Activated naive CD8-positive, alpha-beta T cell treated with anti-CD3 and anti-CD28 coated beads, Interleukin-2, amount 50 U/mL, for 24 hours (primary cell): ENCODE data around the gene PCLO.

Experiments used
- ATAC-seq: fragments of 150-1000 bp; cut with Tn5 transposase; one replicate; pipeline ENCODE4 v1.10.0; 2021
- DNase-seq: peaks from one replicate; pipeline ENCODE4 v3.0.0; 2021
- H3K27ac Mint-ChIP-seq: one replicate; pipeline ENCODE4 v1.8.0; 2021; ENCODE audit warnings: mild to moderate bottlenecking, mixed read lengths
- H3K27me3 Mint-ChIP-seq: one replicate; pipeline ENCODE4 v1.8.0; 2021; ENCODE audit warnings: mixed read lengths
- H3K36me3 Mint-ChIP-seq: one replicate; pipeline ENCODE4 v1.8.0; 2021; ENCODE audit warnings: low read depth, mixed read lengths
- H3K4me1 Mint-ChIP-seq: one replicate; pipeline ENCODE4 v1.8.0; 2021; ENCODE audit warnings: mixed read lengths
- H3K4me3 Mint-ChIP-seq: one replicate; pipeline ENCODE4 v1.8.0; 2021; ENCODE audit warnings: mild to moderate bottlenecking, moderate library complexity, mixed read lengths
- H3K9me3 Mint-ChIP-seq: one replicate; pipeline ENCODE4 v1.8.0; 2021; ENCODE audit warnings: mixed read lengths

Gene PCLO

GRCh38 chr7:83156006-83156405, 6.7 kb downstream of the PCLO start:
- H3K27ac Mint-ChIP-seq: no peak overlapping the region
- DNase-seq: no peak
- ATAC-seq: no peak
- H3K27me3 Mint-ChIP-seq: peaks cover 2% of the 10 kb centered on the region
- no peaks in the 10 kb centered on the region for H3K4me1 Mint-ChIP-seq
- H3K9me3 Mint-ChIP-seq: no peaks in the 10 kb centered on the region
- H3K4me3 Mint-ChIP-seq: no peak overlapping the region
- H3K36me3 Mint-ChIP-seq: no peaks in the 10 kb centered on the region

GRCh38 chr7:83155407-83155806, 7.3 kb downstream of the PCLO start:
- Mint-ChIP-seq H3K27me3 (no peaks in the 10 kb centered on the region), H3K27ac (no peak overlapping the region), H3K9me3 (no peaks in the 10 kb centered on the region), H3K4me1 (no peaks in the 10 kb centered on the region), H3K4me3 (no peak overlapping the region), H3K36me3 (no peaks in the 10 kb centered on the region)
- DNase-seq (no peak), ATAC-seq (no peak)

DNA sequence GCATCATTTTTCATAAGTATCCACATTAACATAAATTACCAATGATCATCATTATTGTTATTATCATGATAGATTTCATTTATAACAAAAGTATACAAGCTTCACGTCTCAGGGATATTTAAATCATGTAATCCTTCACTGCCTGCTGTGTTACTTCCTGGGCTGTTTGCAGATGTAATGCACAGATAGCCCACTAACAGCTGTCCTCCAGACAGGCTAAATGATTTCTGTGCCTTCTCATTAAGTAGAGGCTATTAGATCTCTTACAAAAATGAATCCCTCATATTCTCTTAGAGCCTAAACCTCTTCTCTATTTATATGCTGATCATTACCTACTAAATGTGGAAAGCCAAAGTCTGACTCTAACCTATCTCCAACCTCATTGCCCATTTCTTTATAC, 9.3 kb downstream of the PCLO start:
- no peaks in the 10 kb centered on the region for H3K27me3 Mint-ChIP-seq
- ATAC-seq: no peak

DNA sequence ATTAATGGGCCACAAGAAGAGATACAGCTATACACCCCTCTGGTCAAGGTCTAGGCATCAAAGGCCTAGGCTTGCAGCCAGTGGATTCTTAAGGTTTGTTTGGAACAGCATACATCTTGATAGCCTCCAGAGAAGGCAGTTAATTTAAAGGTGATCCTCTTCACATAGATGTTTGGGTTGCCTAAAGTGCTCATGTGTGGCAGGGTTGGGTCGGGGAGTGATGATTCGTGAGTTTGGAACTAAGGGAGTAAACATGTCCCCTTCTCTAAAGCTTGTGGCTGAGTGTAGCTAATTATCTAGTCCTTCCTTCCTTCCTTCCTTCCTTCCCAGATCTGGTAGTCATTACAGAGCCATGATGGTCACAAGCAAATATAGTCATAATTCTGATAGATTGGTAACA, 12.4 kb downstream of the PCLO start:
- DNase-seq: no peak
- Mint-ChIP-seq H3K9me3 (no peaks in the 10 kb centered on the region), H3K4me1 (no peaks in the 10 kb centered on the region), H3K27ac (no peak overlapping the region), H3K36me3 (no peaks in the 10 kb centered on the region), H3K4me3 (no peak overlapping the region), H3K27me3 (no peaks in the 10 kb centered on the region)
- no peak for ATAC-seq

More for the DNA sequence above, 9.3 kb downstream of the PCLO start:
- H3K36me3 Mint-ChIP-seq: no peaks in the 10 kb centered on the region
- no peak for DNase-seq
- H3K4me1 Mint-ChIP-seq: no peaks in the 10 kb centered on the region
- H3K27ac Mint-ChIP-seq: no peak overlapping the region
- no peak overlapping the region for H3K4me3 Mint-ChIP-seq
- H3K9me3 Mint-ChIP-seq: no peaks in the 10 kb centered on the region

- Mint-ChIP-seq H3K27me3 (no peaks in the 10 kb centered on the region), H3K36me3 (no peaks in the 10 kb centered on the region), H3K27ac (no peak overlapping the region), H3K9me3 (no peaks in the 10 kb centered on the region), H3K4me3 (no peak overlapping the region), H3K4me1 (no peaks in the 10 kb centered on the region)
- no peak for DNase-seq
- ATAC-seq: no peak
Measured at GRCh38 chr7:83149466-83149865, 13.2 kb downstream of the PCLO start.

DNA sequence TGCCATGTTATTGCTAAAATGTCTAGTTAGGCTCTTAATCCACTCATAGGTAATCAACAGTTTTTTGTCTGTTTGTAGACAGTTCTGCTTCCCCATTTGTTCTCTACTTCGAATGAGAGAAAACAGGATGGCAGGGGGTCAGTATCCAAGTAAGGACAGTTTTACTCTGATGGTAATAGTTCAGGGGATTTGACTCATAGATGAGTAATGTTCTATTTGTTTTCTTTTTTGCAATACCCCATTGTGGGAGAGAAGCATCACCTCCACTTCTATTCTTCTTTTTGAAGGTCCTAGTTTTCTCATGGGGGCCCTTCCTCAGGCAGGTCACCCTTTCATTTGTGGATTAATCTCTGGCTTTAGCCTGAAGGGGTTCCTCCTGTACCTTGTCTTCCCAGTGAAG, 13.9 kb downstream of the PCLO start:
- Mint-ChIP-seq H3K4me1 (no peaks in the 10 kb centered on the region), H3K27ac (no peak overlapping the region), H3K27me3 (no peaks in the 10 kb centered on the region), H3K4me3 (no peak overlapping the region), H3K9me3 (no peaks in the 10 kb centered on the region), H3K36me3 (no peaks in the 10 kb centered on the region)
- DNase-seq (no peak), ATAC-seq (no peak)

DNA sequence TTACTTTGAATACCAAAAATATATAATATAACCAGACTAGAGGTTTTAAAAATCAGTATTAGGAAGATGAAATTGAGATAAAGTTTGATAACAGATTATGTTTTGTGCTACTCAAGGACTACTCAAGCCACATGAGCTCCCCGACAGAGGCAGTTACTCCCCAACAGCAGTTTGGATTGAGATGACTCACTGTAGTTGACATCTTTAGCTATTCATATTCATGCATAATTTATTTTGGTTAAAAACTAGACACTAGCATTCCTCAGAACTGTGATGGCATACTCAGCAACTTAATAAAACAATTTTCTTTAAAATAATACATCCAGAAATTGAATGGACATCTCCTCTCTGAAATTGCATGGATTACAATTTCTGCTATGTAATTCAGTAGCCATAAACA, 19.6 kb downstream of the PCLO start:
- Mint-ChIP-seq H3K4me1 (no peaks in the 10 kb centered on the region), H3K36me3 (no peaks in the 10 kb centered on the region), H3K4me3 (no peak overlapping the region), H3K9me3 (peaks cover 7% of the 10 kb centered on the region), H3K27ac (no peak overlapping the region), H3K27me3 (no peaks in the 10 kb centered on the region)
- ATAC-seq (no peak), DNase-seq (no peak)

DNA sequence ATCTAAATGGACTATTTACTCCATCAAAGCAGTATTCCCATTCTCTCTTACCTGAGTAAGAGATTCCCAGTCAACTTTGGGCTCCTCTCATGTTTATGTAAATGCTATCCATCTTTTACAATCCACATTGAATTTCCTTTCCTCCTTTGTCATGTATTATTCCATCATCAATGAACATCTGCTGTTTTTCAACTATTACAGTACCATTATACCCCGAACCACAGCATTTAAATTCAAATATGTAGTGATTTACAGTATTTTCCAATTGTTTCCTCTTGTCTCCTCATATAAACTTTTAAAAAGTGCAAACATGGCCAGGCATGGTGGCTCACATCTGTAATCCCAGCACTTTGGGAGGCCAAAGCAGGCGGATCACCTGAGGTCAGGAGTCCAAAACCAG, 20.3 kb downstream of the PCLO start:
- ATAC-seq (no peak), DNase-seq (no peak)
- no peaks in the 10 kb centered on the region for H3K27me3 Mint-ChIP-seq
- no peaks in the 10 kb centered on the region for H3K4me1 Mint-ChIP-seq
- H3K27ac Mint-ChIP-seq: no peak overlapping the region
- H3K9me3 Mint-ChIP-seq: peaks cover 10% of the 10 kb centered on the region
- no peaks in the 10 kb centered on the region for H3K36me3 Mint-ChIP-seq
- H3K4me3 Mint-ChIP-seq: no peak overlapping the region

- peaks cover 10% of the 10 kb centered on the region for H3K9me3 Mint-ChIP-seq
- no peak overlapping the region for H3K27ac Mint-ChIP-seq
- ATAC-seq: no peak
- no peaks in the 10 kb centered on the region for H3K4me1 Mint-ChIP-seq
- no peaks in the 10 kb centered on the region for H3K36me3 Mint-ChIP-seq
- no peak overlapping the region for H3K4me3 Mint-ChIP-seq
- DNase-seq: no peak
- H3K27me3 Mint-ChIP-seq: no peaks in the 10 kb centered on the region
Measured at GRCh38 chr7:83141927-83142326, 20.8 kb downstream of the PCLO start.

GRCh38 chr7:83130623-83131545, 31.8 kb downstream of the PCLO start:
- H3K4me3 Mint-ChIP-seq: no peak overlapping the region
- H3K36me3 Mint-ChIP-seq: no peaks in the 10 kb centered on the region
- no peaks in the 10 kb centered on the region for H3K9me3 Mint-ChIP-seq
- DNase-seq (no peak), ATAC-seq (no peak)
- no peaks in the 10 kb centered on the region for H3K4me1 Mint-ChIP-seq
- H3K27me3 Mint-ChIP-seq: no peaks in the 10 kb centered on the region
- no peak overlapping the region for H3K27ac Mint-ChIP-seq

DNA sequence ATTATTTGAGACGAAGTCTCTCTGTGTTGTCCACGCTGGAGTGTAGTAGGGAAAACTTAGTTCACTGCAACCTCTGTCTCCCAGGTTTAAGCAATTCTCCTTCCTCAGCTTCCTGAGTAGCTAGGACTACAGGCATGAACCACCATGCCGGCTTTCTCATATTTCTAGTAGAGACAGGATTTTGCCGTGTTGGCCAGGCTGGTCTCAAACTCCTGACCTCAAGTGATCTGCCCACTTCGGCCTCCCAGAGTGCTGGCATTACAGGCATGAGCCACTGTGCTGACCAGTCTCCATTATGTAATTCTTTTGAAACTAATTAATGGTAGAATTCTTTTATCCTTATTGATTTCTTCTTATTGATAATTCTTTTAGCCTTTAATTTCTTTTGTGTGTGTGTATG, 32.5 kb downstream of the PCLO start:
- Mint-ChIP-seq H3K27me3 (no peaks in the 10 kb centered on the region), H3K4me3 (no peak overlapping the region), H3K36me3 (no peaks in the 10 kb centered on the region), H3K4me1 (no peaks in the 10 kb centered on the region), H3K9me3 (no peaks in the 10 kb centered on the region), H3K27ac (no peak overlapping the region)
- ATAC-seq: no peak
- DNase-seq: no peak

DNA sequence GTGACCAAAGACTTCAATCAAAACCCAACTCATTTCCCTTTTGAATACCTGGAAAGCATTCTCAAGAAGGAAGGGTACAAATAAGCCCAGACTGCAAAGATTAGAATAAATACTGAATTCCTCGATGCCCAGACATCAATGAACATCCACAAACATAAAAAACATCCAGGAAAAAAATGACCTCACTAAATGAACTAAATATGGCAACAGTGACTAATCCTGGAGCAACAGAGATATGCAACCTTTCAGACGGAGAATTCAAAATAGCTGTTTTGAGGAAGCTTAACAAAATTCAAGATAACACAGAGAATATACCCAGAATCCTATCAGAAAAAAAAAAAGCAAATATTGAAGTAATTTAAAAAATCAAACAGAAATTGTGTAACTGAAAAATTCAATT, 43.2 kb downstream of the PCLO start:
- Mint-ChIP-seq H3K36me3 (no peaks in the 10 kb centered on the region), H3K4me1 (no peaks in the 10 kb centered on the region), H3K9me3 (peaks cover 11% of the 10 kb centered on the region), H3K4me3 (no peak overlapping the region), H3K27ac (no peak overlapping the region), H3K27me3 (no peaks in the 10 kb centered on the region)
- DNase-seq (no peak), ATAC-seq (no peak)

GRCh38 chr7:83119026-83119382, 43.7 kb downstream of the PCLO start:
- Mint-ChIP-seq H3K9me3 (peaks cover 11% of the 10 kb centered on the region), H3K4me3 (no peak overlapping the region), H3K4me1 (no peaks in the 10 kb centered on the region), H3K27ac (no peak overlapping the region), H3K36me3 (no peaks in the 10 kb centered on the region), H3K27me3 (no peaks in the 10 kb centered on the region)
- no peak for ATAC-seq
- DNase-seq: no peak

DNA sequence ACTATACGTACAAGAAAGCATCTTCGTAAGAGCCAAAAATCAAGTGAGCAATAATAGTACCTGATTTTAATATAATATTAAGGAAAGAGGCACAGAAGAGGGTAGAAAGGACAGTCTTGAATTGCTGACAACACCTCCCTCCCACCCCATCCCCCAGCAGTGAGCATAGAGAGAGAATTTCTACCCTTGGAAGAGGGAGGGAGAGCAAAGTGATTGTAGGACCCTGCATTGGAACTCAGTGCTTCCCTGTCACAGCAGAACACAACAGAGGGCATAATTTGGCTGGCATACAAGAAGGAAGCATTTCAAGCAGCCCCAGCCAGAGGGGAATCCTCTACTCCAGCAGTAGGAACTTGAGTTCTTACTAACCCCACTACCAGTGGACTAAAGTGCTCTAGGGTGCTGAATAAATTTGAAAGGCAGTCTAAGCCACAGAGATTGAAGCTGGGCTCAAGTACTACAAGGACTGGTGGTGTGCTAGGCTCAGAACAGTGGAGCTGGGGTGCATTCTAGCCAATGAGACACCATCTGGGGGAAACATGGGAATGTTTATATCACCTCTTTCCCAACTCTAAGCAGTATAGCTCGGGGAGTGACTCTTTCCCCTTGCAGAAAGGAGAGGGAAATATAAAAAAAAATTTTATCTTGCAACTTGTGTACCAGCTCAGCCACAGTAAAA, 44.2 kb downstream of the PCLO start:
- H3K27me3 Mint-ChIP-seq: no peaks in the 10 kb centered on the region

GRCh38 chr7:83117466-83117865, 45.2 kb downstream of the PCLO start:
- H3K9me3 Mint-ChIP-seq: peaks cover 11% of the 10 kb centered on the region
- H3K4me3 Mint-ChIP-seq: no peak overlapping the region
- H3K27ac Mint-ChIP-seq: no peak overlapping the region
- DNase-seq (no peak), ATAC-seq (no peak)
- H3K36me3 Mint-ChIP-seq: no peaks in the 10 kb centered on the region
- no peaks in the 10 kb centered on the region for H3K4me1 Mint-ChIP-seq
- H3K27me3 Mint-ChIP-seq: no peaks in the 10 kb centered on the region

More for the DNA sequence above, 44.2 kb downstream of the PCLO start:
- ATAC-seq: no peak
- Mint-ChIP-seq H3K4me3 (no peak overlapping the region), H3K9me3 (peaks cover 11% of the 10 kb centered on the region), H3K36me3 (no peaks in the 10 kb centered on the region), H3K4me1 (no peaks in the 10 kb centered on the region), H3K27ac (no peak overlapping the region)
- DNase-seq: no peak
